NB4 (cell line): Measurements from ENCODE around the gene AGBL4.

Source experiments
- MYC ChIP-seq: IDR thresholded peaks from 2 replicates; pipeline ENCODE4 v1.6.1; 2011; ENCODE audit warnings: low read depth, low read length
- POLR2A ChIP-seq: IDR thresholded peaks from 2 replicates; pipeline ENCODE4 v1.6.1; 2011; ENCODE audit warnings: mild to moderate bottlenecking; ENCODE audit not compliant: insufficient read length; ENCODE audit errors: extremely low read depth
- TF ChIP-seq, protein P1 (sequence below): IDR thresholded peaks from one replicate; pipeline ENCODE4 v1.5.1; 2012; ENCODE audit warnings: low read depth, low read length
- TF ChIP-seq, protein P2 (sequence below): IDR thresholded peaks from 2 replicates; pipeline ENCODE4 v1.6.1; 2011; ENCODE audit warnings: low read depth, low read length

DNA sequence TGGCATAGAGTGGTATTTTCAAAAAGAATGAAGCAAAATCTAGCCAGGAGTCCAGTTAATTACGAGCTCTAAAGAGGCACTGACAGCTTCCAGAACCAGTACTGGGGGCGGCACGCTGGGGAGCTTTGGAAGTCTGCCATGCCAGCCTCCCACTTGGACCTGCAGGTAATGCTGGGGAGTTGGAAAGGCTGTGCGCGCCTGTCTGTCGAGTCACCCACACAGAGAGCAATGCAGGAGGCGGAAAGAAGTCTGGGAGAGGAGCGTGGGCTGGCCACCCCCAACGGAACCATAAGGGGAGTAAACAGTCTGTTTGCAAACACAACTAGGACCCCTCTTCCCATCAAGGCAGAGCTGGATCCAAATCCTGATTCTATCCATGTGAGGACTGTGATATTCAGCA, 1331.5 kb downstream of the AGBL4 start:
- TF ChIP-seq POLR2A = no peak
- TF ChIP-seq, protein P1, sequence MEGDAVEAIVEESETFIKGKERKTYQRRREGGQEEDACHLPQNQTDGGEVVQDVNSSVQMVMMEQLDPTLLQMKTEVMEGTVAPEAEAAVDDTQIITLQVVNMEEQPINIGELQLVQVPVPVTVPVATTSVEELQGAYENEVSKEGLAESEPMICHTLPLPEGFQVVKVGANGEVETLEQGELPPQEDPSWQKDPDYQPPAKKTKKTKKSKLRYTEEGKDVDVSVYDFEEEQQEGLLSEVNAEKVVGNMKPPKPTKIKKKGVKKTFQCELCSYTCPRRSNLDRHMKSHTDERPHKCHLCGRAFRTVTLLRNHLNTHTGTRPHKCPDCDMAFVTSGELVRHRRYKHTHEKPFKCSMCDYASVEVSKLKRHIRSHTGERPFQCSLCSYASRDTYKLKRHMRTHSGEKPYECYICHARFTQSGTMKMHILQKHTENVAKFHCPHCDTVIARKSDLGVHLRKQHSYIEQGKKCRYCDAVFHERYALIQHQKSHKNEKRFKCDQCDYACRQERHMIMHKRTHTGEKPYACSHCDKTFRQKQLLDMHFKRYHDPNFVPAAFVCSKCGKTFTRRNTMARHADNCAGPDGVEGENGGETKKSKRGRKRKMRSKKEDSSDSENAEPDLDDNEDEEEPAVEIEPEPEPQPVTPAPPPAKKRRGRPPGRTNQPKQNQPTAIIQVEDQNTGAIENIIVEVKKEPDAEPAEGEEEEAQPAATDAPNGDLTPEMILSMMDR = no peak
- TF ChIP-seq, protein P2, sequence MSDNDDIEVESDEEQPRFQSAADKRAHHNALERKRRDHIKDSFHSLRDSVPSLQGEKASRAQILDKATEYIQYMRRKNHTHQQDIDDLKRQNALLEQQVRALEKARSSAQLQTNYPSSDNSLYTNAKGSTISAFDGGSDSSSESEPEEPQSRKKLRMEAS = no peak
- TF ChIP-seq MYC = no peak
